IPS DF 4.7 (cell line): ENCODE data around the gene SLC5A8.
"Not testable (repeated sequence)": the region's sequence is repeated elsewhere in the genome, so short reads cannot be mapped to it uniquely, and the experiment has no call there.

Source experiments
- DNase-seq: peaks from one replicate; pipeline ENCODE4 v3.0.0-alpha.2; 2013; ENCODE audit warnings: low spot score; ENCODE audit errors: extremely low read depth

SLC5A8 gene

DNA sequence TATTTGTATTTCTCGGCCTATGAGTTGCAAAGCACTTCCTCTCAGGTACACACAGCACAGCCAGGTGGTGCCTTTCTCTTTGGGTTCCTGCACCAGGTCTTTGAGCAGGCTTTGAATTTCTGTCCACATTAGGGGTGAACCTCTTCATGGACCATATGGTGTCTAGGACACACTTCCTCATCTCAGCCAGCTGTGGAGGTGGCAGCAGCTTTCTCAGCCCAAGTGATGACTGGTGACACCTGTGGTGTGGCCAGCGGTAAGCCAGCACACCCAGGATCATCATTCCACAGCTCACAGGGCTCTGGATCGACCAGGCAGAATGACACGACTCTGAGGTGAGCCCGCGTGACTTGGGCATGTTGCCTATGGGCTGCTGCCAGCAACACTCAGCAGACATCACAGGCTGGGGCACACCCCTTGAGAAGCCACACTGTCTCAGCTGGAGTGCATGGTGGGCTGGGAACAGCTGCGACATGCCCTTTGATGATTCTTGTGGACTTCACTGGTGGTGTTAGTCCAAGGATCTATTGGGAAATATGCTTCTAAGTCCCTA is 36.8 kb downstream of the SLC5A8 start:
- DNase-seq: no peak

DNA sequence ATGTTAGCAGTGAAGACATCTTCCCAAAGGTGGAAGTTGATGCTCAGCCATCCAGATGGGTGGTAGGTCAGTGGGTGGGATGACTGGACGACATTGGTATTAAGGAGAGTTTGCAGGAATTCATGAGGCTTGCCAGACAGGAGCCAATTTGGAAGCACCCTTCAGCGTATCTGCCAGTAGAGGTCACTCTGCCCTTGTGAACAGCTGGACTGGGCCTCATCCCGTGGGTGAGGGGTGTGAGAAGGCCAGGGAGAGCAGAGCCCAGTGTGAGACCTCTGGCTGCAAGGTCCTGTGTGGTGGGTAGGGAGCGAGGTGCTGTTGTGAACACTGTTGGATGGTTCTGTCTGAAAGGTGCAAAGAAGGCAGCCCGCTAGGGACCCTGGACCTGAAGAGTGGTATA is 37.7 kb downstream of the SLC5A8 start:
- peak; percentile 66 for DNase-seq

DNA sequence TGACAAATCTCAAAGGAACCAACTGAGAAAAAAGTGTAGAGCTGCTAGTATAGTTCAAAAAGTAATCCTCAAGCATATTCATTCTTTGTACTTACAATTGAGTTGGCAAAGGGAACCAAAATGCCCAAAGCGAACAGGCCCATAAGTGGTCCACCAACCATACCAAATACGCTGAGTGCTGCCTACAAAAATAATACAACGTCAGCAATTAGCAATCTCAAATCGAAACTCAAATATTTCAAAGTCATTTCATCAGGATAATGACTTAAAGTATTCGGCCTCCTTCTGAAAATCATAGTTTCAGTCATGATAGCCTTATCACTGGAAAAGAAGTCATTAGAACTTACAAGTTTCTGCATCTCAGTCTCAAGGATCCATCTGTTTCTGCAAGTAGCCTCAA is 42.0 kb downstream of the SLC5A8 start:
- no peak for DNase-seq

DNA sequence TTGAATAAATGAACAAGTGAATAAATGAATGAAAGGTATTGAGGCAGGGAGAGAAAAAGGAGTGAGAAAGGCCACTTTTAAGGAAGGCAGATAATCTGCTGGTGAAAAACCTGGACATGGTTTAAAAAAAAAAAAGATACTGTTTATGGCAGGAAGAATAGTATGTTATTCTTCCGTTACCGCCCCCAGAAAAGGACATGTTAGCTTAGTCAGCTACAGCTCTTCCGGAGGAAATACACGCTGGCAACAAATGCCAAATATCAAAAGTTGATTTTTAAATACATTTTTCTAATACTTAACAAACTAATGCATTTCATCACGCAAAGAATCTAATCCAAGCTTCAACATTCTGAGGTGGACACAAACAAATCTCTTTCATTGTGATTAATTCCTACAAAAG is 43.2 kb downstream of the SLC5A8 start:
- no peak for DNase-seq

DNA sequence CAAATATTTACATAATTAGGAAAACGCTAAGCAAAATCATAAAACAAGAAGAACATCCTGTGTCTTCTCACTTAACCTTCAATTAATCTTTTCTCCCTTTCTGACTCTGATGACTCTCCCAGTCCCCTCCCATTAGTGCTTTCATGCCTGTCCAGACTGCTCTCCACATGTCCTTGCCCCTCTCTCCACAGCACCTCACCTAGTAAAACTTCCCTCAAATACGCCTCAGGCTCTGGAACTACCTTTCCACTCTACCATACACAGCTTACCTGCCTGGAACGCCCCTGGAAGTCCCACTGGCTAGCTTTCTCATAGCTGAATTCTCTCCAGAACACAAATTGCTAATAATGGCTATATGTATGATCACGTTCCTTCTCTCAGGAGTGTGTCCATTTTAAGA is 44.7 kb downstream of the SLC5A8 start:
- no peak for DNase-seq

DNA sequence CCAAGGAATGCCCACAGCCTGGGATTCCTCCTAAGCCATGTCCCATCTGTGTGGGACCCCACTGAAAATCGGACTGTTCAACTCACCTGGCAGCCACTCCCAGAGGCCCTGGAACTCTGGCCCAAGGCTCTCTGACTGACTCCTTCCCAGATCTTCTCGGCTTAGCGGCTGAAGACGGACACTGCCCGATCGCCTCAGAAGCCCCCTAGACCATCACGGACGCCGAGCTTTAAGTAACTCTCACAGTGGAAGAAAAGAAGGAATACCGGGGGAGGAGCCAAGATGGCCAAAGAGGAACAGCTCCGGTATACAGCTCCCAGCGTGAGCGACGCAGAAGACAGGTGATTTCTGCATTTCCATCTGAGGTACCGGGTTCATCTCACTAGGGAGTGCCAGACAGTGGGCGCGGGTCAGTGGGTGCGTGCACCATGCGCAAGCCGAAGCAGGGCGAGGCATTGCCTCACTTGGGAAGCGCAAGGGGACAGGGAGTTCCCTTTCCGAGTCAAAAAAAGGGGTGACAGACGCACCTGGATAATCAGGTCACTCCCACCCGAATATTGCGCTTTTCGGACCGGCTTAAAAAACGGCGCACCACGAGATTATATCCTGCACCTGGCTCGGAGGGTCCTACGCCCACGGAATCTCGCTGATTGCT is 64.1 kb downstream of the SLC5A8 start:
- DNase-seq: not testable (repeated sequence)

DNA sequence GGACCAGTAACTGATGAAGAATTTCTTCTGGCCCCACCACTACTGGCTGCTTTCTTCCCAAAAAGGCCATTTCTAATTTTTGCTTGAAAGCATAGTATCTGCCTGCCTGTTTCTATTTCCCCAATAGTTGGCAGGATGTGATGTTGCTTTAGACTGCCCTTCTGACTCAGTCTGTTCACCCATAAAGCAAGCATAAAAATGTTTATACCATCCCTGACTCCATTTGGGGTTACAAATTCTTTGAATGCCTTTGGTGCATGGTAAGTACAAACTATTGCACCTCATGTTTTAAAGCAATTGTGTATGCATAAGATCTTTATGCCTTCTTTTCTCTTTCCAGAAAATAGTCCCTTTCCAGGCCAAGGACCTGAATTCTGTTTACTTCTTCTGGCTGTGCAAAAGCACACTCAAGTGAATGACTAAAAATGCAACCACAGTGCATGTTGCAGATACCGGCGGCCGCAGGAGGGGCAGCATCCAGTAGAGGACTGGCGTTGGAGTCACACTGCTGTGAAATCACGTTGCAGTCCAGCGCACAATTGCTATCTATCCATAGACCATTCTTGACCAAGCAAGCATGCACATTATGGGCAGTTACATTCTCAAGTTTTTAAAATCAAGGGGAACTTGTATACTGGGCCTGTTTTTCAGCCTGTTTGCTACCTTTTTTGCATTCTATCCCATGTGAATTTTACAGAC is 82.4 kb downstream of the SLC5A8 start:
- DNase-seq: no peak

DNA sequence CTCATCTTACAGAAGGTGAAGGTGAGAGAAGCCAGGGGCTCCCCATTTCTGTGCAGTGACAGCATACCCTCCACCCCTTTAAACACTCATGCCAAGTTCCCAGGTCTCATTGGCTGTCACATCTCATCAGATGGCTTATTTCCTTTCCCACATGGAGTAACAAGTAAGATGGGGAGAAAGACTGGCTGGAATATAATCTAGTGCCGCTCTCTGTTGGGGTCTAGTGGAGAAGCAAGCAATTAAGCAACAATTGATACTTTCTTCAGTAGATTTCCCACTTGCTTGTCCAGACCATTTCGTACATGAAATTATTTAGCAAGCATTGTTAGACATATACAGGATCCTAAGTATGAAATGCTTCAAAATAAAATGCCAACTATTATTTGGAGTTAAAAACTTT is 92.2 kb downstream of the SLC5A8 start:
- no peak for DNase-seq

DNA sequence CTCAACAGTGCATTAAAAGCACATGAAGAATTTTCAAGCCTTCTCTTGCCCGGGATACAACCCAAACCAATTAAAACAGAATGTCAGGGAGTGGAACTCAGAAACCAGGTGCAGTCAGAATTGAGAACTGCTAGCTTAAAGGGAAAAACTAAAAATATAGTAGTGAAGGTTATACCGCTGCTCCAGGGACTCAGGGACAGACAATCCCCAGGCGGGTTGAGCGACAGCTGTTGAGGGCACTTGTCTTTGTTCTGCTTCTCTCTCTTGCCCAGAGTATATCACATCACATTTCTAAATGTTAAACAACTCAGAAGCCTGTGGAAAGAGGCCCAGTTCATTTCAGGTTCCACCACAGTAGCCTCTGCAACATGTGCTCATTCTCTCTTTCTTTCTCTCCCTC is 93.1 kb downstream of the SLC5A8 start:
- DNase-seq: no peak

DNA sequence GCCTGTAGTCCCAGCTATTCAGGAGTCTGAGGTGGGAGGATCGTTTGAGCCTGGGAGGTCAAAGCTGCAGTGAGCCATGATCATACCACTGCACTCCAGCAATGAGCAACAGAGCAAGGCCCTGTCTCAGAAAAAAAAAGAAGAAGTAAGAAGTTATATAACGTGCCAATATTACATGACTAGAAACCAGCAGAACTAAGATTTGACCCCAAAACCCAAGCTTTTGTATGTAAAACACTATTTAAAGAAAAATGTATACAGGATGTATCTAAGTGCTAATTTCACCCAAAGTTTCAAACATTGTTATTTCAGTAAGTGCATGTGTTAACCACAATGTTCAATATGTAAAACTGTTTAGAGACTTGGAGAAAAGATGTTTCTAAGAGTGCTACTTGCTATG is 94.7 kb downstream of the SLC5A8 start:
- DNase-seq: no peak

DNA sequence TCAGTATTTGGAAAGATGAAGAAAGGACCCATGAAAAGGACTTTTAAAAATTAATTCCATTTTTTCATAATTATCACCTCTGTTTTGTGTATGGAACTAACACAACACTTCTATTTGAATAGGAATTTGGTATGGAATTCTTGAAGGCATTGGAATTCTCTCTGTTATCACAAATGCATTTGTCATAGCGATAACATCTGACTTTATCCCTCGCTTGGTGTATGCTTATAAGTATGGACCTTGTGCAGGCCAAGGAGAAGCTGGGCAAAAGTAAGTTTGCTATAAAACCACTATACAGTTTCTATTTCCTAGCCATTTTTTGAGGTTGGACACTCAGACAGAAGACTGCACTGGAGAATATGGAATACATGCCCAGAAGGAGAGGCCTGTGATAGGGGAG is 98.6 kb downstream of the SLC5A8 start:
- no peak for DNase-seq

DNA sequence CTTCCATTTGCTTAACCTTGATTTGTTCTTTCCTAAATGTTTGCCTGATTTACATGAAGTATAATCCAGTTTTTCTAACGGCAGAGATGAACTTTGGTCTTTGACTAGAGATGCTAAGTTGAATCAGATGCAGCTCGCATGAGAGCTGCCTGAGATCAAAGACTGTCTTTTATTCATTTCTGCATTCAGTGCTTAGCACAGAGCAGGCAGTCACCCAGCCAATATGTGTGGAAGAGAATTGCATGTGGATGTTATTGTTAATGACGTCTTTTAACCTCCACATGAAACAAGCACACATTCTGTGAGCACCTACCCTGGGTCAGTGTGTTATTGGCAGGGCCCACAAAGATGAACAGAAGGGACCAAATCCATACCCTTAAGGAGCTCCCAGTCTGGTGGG is 99.2 kb downstream of the SLC5A8 start:
- DNase-seq: no peak

DNA sequence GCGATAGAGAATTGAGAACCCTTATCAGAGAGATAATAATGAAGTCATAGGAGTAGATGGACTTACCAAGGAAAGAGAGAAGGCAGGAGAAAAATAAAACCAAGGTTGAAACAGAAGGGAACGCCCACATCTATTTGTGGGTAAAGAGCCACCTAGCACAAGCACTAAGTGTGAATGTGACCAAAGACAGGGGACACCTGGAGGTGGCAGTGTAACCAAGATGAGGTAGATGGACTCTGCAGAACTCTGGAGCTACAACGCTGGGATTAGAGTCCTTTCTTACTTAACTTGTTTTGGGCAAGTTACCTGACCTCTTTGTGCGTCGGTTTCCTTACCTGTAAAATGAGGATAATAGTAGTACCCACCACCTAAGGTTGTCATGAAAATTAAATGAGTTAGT is 101.9 kb downstream of the SLC5A8 start:
- DNase-seq: no peak

DNA sequence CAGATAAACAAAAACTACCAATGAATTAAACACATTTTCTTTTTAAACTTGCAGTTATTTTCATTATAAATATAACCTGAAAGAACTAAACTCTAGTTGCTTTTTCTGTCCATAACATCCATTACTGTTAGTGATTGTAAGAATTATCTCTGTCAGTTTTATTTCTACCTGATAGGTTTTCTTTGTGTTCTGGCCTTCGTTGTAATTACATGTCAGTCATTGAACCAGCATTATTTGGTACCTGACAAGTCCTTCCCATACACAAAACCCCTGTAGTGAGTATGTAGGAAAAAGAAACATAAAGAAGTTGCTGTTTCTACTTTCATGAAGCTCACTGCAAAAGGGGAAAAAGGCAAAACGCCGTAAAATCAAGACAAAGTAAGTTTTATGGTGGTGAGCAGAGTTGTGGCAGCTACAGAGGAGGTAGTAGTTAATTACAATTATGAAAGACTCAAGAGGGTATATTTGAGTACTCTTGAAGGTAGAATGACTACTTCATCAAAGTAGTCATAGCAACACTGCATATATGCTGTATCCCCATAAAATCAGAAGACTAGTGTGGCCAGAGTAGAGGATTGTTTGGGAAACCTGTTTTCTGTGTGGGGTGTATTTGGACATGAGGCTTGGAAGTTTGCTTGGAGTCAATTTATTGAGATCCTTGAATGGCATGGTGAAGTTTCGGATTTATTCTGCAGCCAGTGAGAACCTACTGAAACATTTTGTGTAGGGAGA is 102.8 kb downstream of the SLC5A8 start:
- DNase-seq: no peak
